ENCODE data around the gene RAD51B.

GRCh38 chr14:68682166-68683103, 862.9 kb downstream of the RAD51B start:
- TF ChIP-seq CTCF (IDR thresholded peaks at IDR 0.05; ENCODE audit: poor library complexity) = no peak
- TF ChIP-seq EZH2 (IDR thresholded peaks at IDR 0.05; ENCODE audit: borderline replicate concordance) = no peak

Measured in hepatocyte (in vitro differentiated cells).